Parathyroid adenoma (tissue), 2 donors: ENCODE results near the gene GPRC5A.

ENCODE experiments used
- H2AFZ ChIP-seq: fragments of 300-600 bp; sonication (generic); one replicate; pipeline ENCODE4 v1.7.0; 2017; ENCODE audit warnings: antibody characterized with exemption, mild to moderate bottlenecking
- H3K27ac ChIP-seq: fragments of 300-600 bp; sonication (generic); one replicate; pipeline ENCODE4 v1.7.0; 2017
- H3K27me3 ChIP-seq: fragments of 300-600 bp; sonication (generic); one replicate; pipeline ENCODE4 v1.7.0; 2017; ENCODE audit warnings: low read length; ENCODE audit not compliant: control insufficient read depth, insufficient read depth
- H3K36me3 ChIP-seq: fragments of 300-600 bp; sonication (generic); one replicate; pipeline ENCODE4 v1.7.0; 2017; ENCODE audit warnings: low read length; ENCODE audit not compliant: control insufficient read depth, insufficient read depth
- H3K4me1 ChIP-seq: fragments of 300-600 bp; sonication (generic); one replicate; pipeline ENCODE4 v1.7.0; 2017; ENCODE audit warnings: control low read depth
- H3K4me2 ChIP-seq: fragments of 300-600 bp; sonication (generic); one replicate; pipeline ENCODE4 v1.7.0; 2017; ENCODE audit warnings: low read length
- H3K4me3 ChIP-seq: fragments of 300-600 bp; sonication (generic); one replicate; pipeline ENCODE4 v1.7.0; 2017; ENCODE audit warnings: low read depth, low read length
- H3K79me2 ChIP-seq: fragments of 300-600 bp; sonication (generic); one replicate; pipeline ENCODE4 v1.7.0; 2017; ENCODE audit warnings: control low read depth
- H3K9ac ChIP-seq: fragments of 300-600 bp; sonication (generic); one replicate; pipeline ENCODE4 v1.7.0; 2017; ENCODE audit warnings: mild to moderate bottlenecking
- H3K9me3 ChIP-seq: fragments of 300-600 bp; sonication (generic); one replicate; pipeline ENCODE4 v1.7.0; 2017; ENCODE audit warnings: low read length; ENCODE audit not compliant: control insufficient read depth
- TF ChIP-seq, protein P1 (sequence below): fragments of 300-600 bp; sonication (generic); IDR thresholded peaks from one replicate; pipeline ENCODE4 v1.7.0; 2017; ENCODE audit warnings: antibody characterized with exemption, mild to moderate bottlenecking
- donor health status: primary hyperparathyroidism.

GPRC5A gene

DNA sequence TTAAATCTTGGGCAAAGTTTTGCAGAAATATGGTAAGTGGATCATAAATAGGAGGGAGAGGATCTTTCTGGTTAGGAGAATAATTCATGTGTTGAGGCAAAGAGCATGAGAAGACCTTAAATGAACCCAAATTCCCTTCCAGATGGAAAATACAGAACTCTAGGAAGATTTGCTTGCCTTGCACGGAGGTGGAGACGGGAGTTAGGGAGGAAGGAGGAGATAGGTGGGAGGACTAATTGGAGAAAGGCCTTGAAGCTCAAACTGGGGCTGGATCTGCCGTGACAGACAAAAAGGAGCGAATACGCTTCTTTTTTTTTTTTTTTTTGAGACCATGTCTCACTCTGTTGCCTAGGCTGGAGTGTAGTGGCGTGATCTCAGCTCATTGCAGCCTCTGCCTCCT is 5.9 kb downstream of the GPRC5A start:
- no peak overlapping the region for H3K9ac ChIP-seq
- TF ChIP-seq, protein P1, sequence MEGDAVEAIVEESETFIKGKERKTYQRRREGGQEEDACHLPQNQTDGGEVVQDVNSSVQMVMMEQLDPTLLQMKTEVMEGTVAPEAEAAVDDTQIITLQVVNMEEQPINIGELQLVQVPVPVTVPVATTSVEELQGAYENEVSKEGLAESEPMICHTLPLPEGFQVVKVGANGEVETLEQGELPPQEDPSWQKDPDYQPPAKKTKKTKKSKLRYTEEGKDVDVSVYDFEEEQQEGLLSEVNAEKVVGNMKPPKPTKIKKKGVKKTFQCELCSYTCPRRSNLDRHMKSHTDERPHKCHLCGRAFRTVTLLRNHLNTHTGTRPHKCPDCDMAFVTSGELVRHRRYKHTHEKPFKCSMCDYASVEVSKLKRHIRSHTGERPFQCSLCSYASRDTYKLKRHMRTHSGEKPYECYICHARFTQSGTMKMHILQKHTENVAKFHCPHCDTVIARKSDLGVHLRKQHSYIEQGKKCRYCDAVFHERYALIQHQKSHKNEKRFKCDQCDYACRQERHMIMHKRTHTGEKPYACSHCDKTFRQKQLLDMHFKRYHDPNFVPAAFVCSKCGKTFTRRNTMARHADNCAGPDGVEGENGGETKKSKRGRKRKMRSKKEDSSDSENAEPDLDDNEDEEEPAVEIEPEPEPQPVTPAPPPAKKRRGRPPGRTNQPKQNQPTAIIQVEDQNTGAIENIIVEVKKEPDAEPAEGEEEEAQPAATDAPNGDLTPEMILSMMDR: no peak
- H3K27me3 ChIP-seq: no peaks in the 10 kb centered on the region
- H3K4me3 ChIP-seq: no peak overlapping the region
- H3K9me3 ChIP-seq: no peaks in the 10 kb centered on the region
- no peak overlapping the region for H3K27ac ChIP-seq
- H3K4me1 ChIP-seq: no peaks in the 10 kb centered on the region
- no peak overlapping the region for H2AFZ ChIP-seq
- H3K4me2 ChIP-seq: no peak overlapping the region
- H3K36me3 ChIP-seq: no peaks in the 10 kb centered on the region
- H3K79me2 ChIP-seq: no peaks in the 10 kb centered on the region

DNA sequence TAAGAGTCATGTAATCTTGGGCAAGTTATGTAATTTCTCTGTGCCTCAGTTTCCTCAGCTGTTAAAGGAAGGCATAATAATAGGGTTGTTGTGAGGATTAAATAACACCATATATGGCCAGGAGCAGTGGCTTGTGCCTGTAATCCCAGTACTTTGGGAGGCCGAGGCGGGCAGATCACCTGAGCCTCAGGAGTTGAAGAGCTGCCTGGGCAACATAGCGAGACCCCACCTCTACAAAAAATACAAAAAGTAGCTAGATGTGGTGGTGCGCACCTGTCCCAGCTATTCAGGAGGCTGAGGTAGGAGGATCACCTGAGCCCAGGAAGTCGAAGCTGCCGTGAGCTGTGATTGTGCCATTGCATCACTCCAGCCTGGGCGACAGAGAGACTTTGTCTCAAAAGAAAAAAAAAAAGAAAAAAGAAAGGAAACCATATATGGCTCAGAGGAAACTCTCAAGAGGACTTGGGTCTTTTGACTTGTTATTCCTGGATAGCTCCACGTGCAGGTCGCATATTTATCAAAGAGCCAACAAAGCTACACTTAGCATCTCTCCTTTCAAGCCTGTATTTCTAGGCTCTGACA is 6.9 kb downstream of the GPRC5A start:
- Histone ChIP-seq H3K27me3 (no peaks in the 10 kb centered on the region), H3K27ac (no peak overlapping the region), H3K9ac (no peak overlapping the region), H3K4me1 (no peaks in the 10 kb centered on the region), H3K79me2 (no peaks in the 10 kb centered on the region), H3K9me3 (no peaks in the 10 kb centered on the region), H2AFZ (no peak overlapping the region), H3K4me3 (no peak overlapping the region), H3K36me3 (no peaks in the 10 kb centered on the region), H3K4me2 (no peak overlapping the region)
- TF ChIP-seq, protein P1: no peak

DNA sequence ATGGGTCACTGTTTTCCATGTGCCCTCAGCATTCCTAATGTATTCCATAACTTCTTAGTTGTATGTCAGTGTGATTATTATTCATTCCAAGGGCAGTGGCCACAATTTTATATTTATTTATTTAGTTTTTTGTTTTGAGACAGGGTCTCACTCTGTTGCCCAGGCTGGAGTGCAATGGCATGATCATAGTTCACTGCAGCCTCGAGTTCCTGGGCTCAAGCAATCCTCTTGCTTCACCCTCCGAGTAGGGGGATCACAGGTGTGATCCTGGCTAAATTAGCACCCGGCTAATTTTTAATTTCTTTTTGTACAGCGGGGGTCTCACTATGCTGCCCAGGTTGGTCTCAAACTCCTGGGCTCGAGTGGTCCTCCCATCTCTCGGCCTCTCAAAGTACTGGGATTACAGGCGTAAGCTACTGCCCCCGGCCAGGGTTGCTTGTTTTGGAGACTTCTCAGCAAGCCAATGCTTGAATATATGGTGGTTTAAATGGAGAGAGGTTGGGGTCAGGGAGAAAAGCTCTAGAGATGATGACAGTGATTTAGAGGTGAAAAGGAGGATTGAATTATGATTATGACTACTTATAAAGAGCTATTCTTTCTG is 7.6 kb downstream of the GPRC5A start:
- H3K79me2 ChIP-seq: no peaks in the 10 kb centered on the region
- no peaks in the 10 kb centered on the region for H3K36me3 ChIP-seq
- H3K27me3 ChIP-seq: no peaks in the 10 kb centered on the region
- H3K27ac ChIP-seq: no peak overlapping the region
- H2AFZ ChIP-seq: no peak overlapping the region
- H3K4me2 ChIP-seq: no peak overlapping the region
- no peaks in the 10 kb centered on the region for H3K9me3 ChIP-seq
- H3K4me3 ChIP-seq: no peak overlapping the region
- H3K4me1 ChIP-seq: no peaks in the 10 kb centered on the region
- no peak overlapping the region for H3K9ac ChIP-seq
- TF ChIP-seq, protein P1: no peak

GRCh38 chr12:12899530-12900380 is 8.4 kb downstream of the GPRC5A start:
- TF ChIP-seq, protein P1: no peak
- Histone ChIP-seq H3K9ac (no peak overlapping the region), H3K36me3 (no peaks in the 10 kb centered on the region), H2AFZ (no peak overlapping the region), H3K27ac (no peak overlapping the region), H3K79me2 (no peaks in the 10 kb centered on the region), H3K9me3 (no peaks in the 10 kb centered on the region), H3K4me3 (no peak overlapping the region), H3K4me2 (no peak overlapping the region), H3K27me3 (no peaks in the 10 kb centered on the region), H3K4me1 (no peaks in the 10 kb centered on the region)
